Measurements from ENCODE around the gene INTS12.

GRCh38 chr4:105645440-105645839 lies 63.0 kb downstream of the INTS12 start:
- no peak for TF ChIP-seq POLR2A (IDR thresholded peaks at IDR 0.05)
- TF ChIP-seq CTCF (IDR thresholded peaks at IDR 0.05): no peak

Measured in thyroid gland (tissue), 4 donors.